Activated CD8-positive, alpha-beta T cell treated with anti-CD3 and anti-CD28 coated beads for 36 hours (primary cell): ENCODE data around the gene VWCE. TPM values are rescaled to one million over a fixed set of nuclear protein-coding genes. Genes with fewer than 3 reads are reported as not detected.

Experiments used
- ATAC-seq: fragments of 200-7000 bp; cut with Tn5 transposase; one replicate; pipeline ENCODE4 v1.10.0; 2021; ENCODE audit warnings: mild to moderate bottlenecking, moderate library complexity
- CTCF ChIA-PET: fragments of 350-600 bp; sonication (Branson Sonifier 250); formaldehyde crosslinking; loops from one replicate; lab custom pipeline; 2021; ENCODE audit warnings: antibody characterized with exemption; lab: Charles Lee
- POLR2A ChIA-PET: fragments of 350-600 bp; sonication (Branson Sonifier 250); formaldehyde crosslinking; loops from one replicate; lab custom pipeline; 2021; ENCODE audit warnings: antibody characterized with exemption; lab: Charles Lee
- DNase-seq: peaks from one replicate; pipeline ENCODE4 v3.0.0-alpha.2; 2020
- H3K27ac Mint-ChIP-seq: one replicate; pipeline ENCODE4 v1.8.0; 2021; ENCODE audit warnings: mild to moderate bottlenecking, mixed read lengths
- H3K27me3 Mint-ChIP-seq: one replicate; pipeline ENCODE4 v1.8.0; 2021; ENCODE audit warnings: mixed read lengths
- H3K36me3 Mint-ChIP-seq: one replicate; pipeline ENCODE4 v1.8.0; 2021; ENCODE audit warnings: low read depth, mixed read lengths
- H3K4me1 Mint-ChIP-seq: one replicate; pipeline ENCODE4 v1.8.0; 2021; ENCODE audit warnings: low read depth, mixed read lengths
- H3K4me3 Mint-ChIP-seq: one replicate; pipeline ENCODE4 v1.8.0; 2021; ENCODE audit warnings: mild to moderate bottlenecking, moderate library complexity, mixed read lengths
- H3K9me3 Mint-ChIP-seq: one replicate; pipeline ENCODE4 v1.8.0; 2021; ENCODE audit warnings: mixed read lengths
- CTCF ChIP-seq: fragments of 200-600 bp; IDR thresholded peaks from one replicate; pipeline ENCODE4 v1.8.0; 2022; ENCODE audit warnings: antibody characterized with exemption, mild to moderate bottlenecking
- intact Hi-C: fragments of 100-400 bp; cut with micrococcal nuclease; formaldehyde crosslinking; loops from one replicate; pipeline ENCODE4 v1.10.0; 2022
- total RNA-seq, 2 experiments: library from RNA; stranded (reverse); gene quantifications; one replicate each; pipeline ENCODE4 v1.2.3, GENCODE V29; 2021

The VWCE gene
- total RNA-seq, 2 experiments from 2014 or later = 23.3 to 25.8 TPM

- TF ChIP-seq CTCF = no peak
- H3K27me3 Mint-ChIP-seq = no peaks in the 10 kb centered on the region
- ATAC-seq = peak; percentile 98
- intact Hi-C loops = no loop called here
- no peak overlapping the region for H3K27ac Mint-ChIP-seq
- no peak overlapping the region for H3K4me3 Mint-ChIP-seq
- no peaks in the 10 kb centered on the region for H3K9me3 Mint-ChIP-seq
- peak; percentile 51 for DNase-seq
- H3K4me1 Mint-ChIP-seq = peaks cover 2% of the 10 kb centered on the region
- H3K36me3 Mint-ChIP-seq = peaks cover 57% of the 10 kb centered on the region
- ChIA-PET CTCF (interaction anchor here (1.3 to 1.5 kb wide), 2 partner anchors 12 to 27 kb away, joined by 5 read pairs; no protein-coding TSS in a partner anchor), POLR2A (interaction anchor here (0.5 to 4.6 kb wide), 4 partner anchors 12 to 333 kb away, joined by 3 to 23 read pairs (median 3); partner anchors contain the start of gene VWCE)
Measured at GRCh38 chr11:61281581-61282250, 13.4 kb downstream of the VWCE start.

- H3K4me3 Mint-ChIP-seq = no peak overlapping the region
- H3K27ac Mint-ChIP-seq = no peak overlapping the region
- CTCF ChIA-PET = interaction anchor here (1.3 to 1.5 kb wide), 2 partner anchors 13 to 27 kb away, joined by 5 read pairs; no protein-coding TSS in a partner anchor
- intact Hi-C loops = no loop called here
- POLR2A ChIA-PET = interaction anchor here (0.6 to 4.6 kb wide), 3 partner anchors 13 to 333 kb away, joined by 3 to 23 read pairs (median 3); partner anchors contain the start of gene VWCE
- ATAC-seq (no peak), DNase-seq (no peak)
- H3K36me3 Mint-ChIP-seq = peaks cover 54% of the 10 kb centered on the region
- H3K4me1 Mint-ChIP-seq = peaks cover 2% of the 10 kb centered on the region
- H3K9me3 Mint-ChIP-seq = no peaks in the 10 kb centered on the region
- no peaks in the 10 kb centered on the region for H3K27me3 Mint-ChIP-seq
- TF ChIP-seq CTCF = no peak
Measured at GRCh38 chr11:61280883-61281580, 14.1 kb downstream of the VWCE start.

- Mint-ChIP-seq H3K27ac (no peak overlapping the region), H3K9me3 (no peaks in the 10 kb centered on the region), H3K4me1 (peaks cover 2% of the 10 kb centered on the region), H3K4me3 (no peak overlapping the region), H3K27me3 (no peaks in the 10 kb centered on the region), H3K36me3 (peaks cover 49% of the 10 kb centered on the region)
- intact Hi-C loops = no loop called here
- TF ChIP-seq CTCF = no peak
- ChIA-PET CTCF (interaction anchor here (0.6 to 1.4 kb wide), 3 partner anchors 26 to 232 kb away, joined by 3 read pairs; no protein-coding TSS in a partner anchor), POLR2A (interaction anchor here (4.6 kb wide), 1 partner anchor 14 kb away, joined by 23 read pairs; the partner anchor contains the start of gene VWCE)
- ATAC-seq = no peak
- DNase-seq = no peak
Measured at GRCh38 chr11:61279934-61280659, 15.0 kb downstream of the VWCE start.

GRCh38 chr11:61278001-61278470 lies 17.1 kb downstream of the VWCE start:
- no peak for DNase-seq
- no peak for ATAC-seq
- H3K9me3 Mint-ChIP-seq = no peaks in the 10 kb centered on the region
- TF ChIP-seq CTCF = no peak
- H3K36me3 Mint-ChIP-seq = peaks cover 33% of the 10 kb centered on the region
- ChIA-PET POLR2A (interaction anchor here (1.2 kb wide), 1 partner anchor 8 kb away, joined by 4 read pairs; no protein-coding TSS in a partner anchor), CTCF (interaction anchor here (1.1 to 2.1 kb wide), 2 partner anchors 13 to 24 kb away, joined by 4 to 5 read pairs; no protein-coding TSS in a partner anchor)
- H3K4me3 Mint-ChIP-seq = no peak overlapping the region
- H3K27ac Mint-ChIP-seq = no peak overlapping the region
- peaks cover 2% of the 10 kb centered on the region for H3K4me1 Mint-ChIP-seq
- no peaks in the 10 kb centered on the region for H3K27me3 Mint-ChIP-seq
- intact Hi-C loops = no loop called here
